KOPT-K1 (cell line): ENCODE measurements around the gene NR1H2.
"Not testable (repeated sequence)": the region's sequence is repeated elsewhere in the genome, so short reads cannot be mapped to it uniquely, and the experiment has no call there.

ENCODE experiments used
- H3K27ac ChIP-seq: fragments of 200-600 bp; sonication (generic); 2 replicates; pipeline ENCODE4 v1.5.1; 2016; ENCODE audit warnings: antibody characterized with exemption, mild to moderate bottlenecking, low read depth, low read length; ENCODE audit not compliant: poor library complexity, severe bottlenecking
- H3K36me3 ChIP-seq: fragments of 200-600 bp; sonication (generic); 2 replicates; pipeline ENCODE4 v1.5.1; 2017; ENCODE audit warnings: antibody characterized with exemption, mild to moderate bottlenecking, low read length, moderate library complexity; ENCODE audit not compliant: insufficient read depth
- H3K9me3 ChIP-seq: fragments of 200-600 bp; sonication (generic); 2 replicates; pipeline ENCODE4 v1.5.1; 2017; ENCODE audit warnings: antibody characterized with exemption, low read length, mild to moderate bottlenecking; ENCODE audit not compliant: insufficient read depth, poor library complexity, severe bottlenecking

NR1H2 gene

GRCh38 chr19:50376166-50377050, at the start of gene NR1H2:
Gene NR1H2, plus strand, starts transcription at chr19:50376457. Its CDS starts 1,149 bp downstream, at chr19:50377606.
- Histone ChIP-seq H3K36me3 (peaks cover 41% of the 10 kb centered on the region), H3K27ac (peak within 1 kb of the TSS; percentile 79), H3K9me3 (no peaks in the 10 kb centered on the region)

GRCh38 chr19:50327013-50327412, 49.2 kb upstream of the NR1H2 start:
- Histone ChIP-seq H3K36me3 (no peaks in the 10 kb centered on the region), H3K9me3 (no peaks in the 10 kb centered on the region), H3K27ac (no peak overlapping the region)

- Histone ChIP-seq H3K9me3 (no peaks in the 10 kb centered on the region), H3K27ac (no peak overlapping the region), H3K36me3 (no peaks in the 10 kb centered on the region)
Observed at GRCh38 chr19:50327461-50328223, 48.6 kb upstream of the NR1H2 start.

GRCh38 chr19:50328224-50328872, 47.9 kb upstream of the NR1H2 start:
- no peak overlapping the region for H3K27ac ChIP-seq
- no peaks in the 10 kb centered on the region for H3K9me3 ChIP-seq
- H3K36me3 ChIP-seq, result no peaks in the 10 kb centered on the region

GRCh38 chr19:50328873-50329145, 47.4 kb upstream of the NR1H2 start:
- H3K36me3 ChIP-seq, result no peaks in the 10 kb centered on the region
- H3K27ac ChIP-seq, result no peak overlapping the region
- no peaks in the 10 kb centered on the region for H3K9me3 ChIP-seq

GRCh38 chr19:50329146-50329925, 46.9 kb upstream of the NR1H2 start, which contains the start of gene KCNC3:
Gene KCNC3, minus strand, starts transcription at chr19:50329377. Its CDS starts 295 bp downstream, at chr19:50329082.
- Histone ChIP-seq H3K9me3 (no peaks in the 10 kb centered on the region), H3K27ac (no peak within 1 kb of the TSS), H3K36me3 (no peaks in the 10 kb centered on the region)

- H3K9me3 ChIP-seq, H3K27ac ChIP-seq, H3K36me3 ChIP-seq: not testable (repeated sequence)
Observed at GRCh38 chr19:50329926-50330294, 46.3 kb upstream of the NR1H2 start.

GRCh38 chr19:50330365-50331078, 45.7 kb upstream of the NR1H2 start:
- Histone ChIP-seq H3K36me3 (no peaks in the 10 kb centered on the region), H3K27ac (peak overlapping the region; percentile 34), H3K9me3 (no peaks in the 10 kb centered on the region)

- Histone ChIP-seq H3K9me3 (no peaks in the 10 kb centered on the region), H3K36me3 (no peaks in the 10 kb centered on the region), H3K27ac (peak overlapping the region; percentile 34)
Observed at GRCh38 chr19:50331221-50331993, 44.9 kb upstream of the NR1H2 start.

GRCh38 chr19:50331994-50332243, 44.3 kb upstream of the NR1H2 start:
- Histone ChIP-seq H3K27ac (peak overlapping the region; percentile 34), H3K36me3 (no peaks in the 10 kb centered on the region), H3K9me3 (no peaks in the 10 kb centered on the region)

GRCh38 chr19:50332244-50333038, 43.8 kb upstream of the NR1H2 start:
- Histone ChIP-seq H3K9me3 (no peaks in the 10 kb centered on the region), H3K27ac (no peak overlapping the region)

GRCh38 chr19:50333235-50333736, 43.0 kb upstream of the NR1H2 start:
- Histone ChIP-seq H3K36me3 (no peaks in the 10 kb centered on the region), H3K9me3 (no peaks in the 10 kb centered on the region), H3K27ac (peak overlapping the region; percentile 35)

More at GRCh38 chr19:50332244-50333038, 43.8 kb upstream of the NR1H2 start:
- H3K36me3 ChIP-seq, result no peaks in the 10 kb centered on the region
